HEK293 (cell line): ENCODE data around the gene BDH1.

Experiments
- CTCF ChIA-PET: fragments of 350-600 bp; formaldehyde crosslinking; extraction: SDS; loops from one replicate; lab custom pipeline; 2021; ENCODE audit warnings: antibody characterized with exemption; lab: Yijun Ruan, JAX
- POLR2A ChIA-PET: fragments of 300-600 bp; formaldehyde crosslinking; extraction: SDS; loops from one replicate; lab custom pipeline; 2020; ENCODE audit warnings: antibody characterized with exemption, inconsistent platforms; lab: Yijun Ruan, JAX
- H3K27ac ChIP-seq: fragments of 200-500 bp; sonication (Bioruptor generic); 2 replicates; pipeline ENCODE4 v1.5.1; 2014; ENCODE audit warnings: low read depth, low read length, control low read depth, inconsistent platforms; ENCODE audit errors: extremely low read depth
- H3K36me3 ChIP-seq, 2 experiments: fragments of 200-500 bp in 1 of 2; sonication (Bioruptor generic) in 1 of 2; 1 replicate in 1 of 2; 2 replicates in 1 of 2; pipeline ENCODE4 v1.5.1; 2014 to 2017; ENCODE audit warnings: inconsistent platforms in 2 of 2, low read length in 2 of 2; ENCODE audit not compliant: control insufficient read depth in 2 of 2, insufficient read depth in 1 of 2
- H3K4me1 ChIP-seq: fragments of 200-500 bp; sonication (Bioruptor generic); 2 replicates; pipeline ENCODE4 v1.5.1; 2014; ENCODE audit warnings: mild to moderate bottlenecking, low read length, inconsistent platforms; ENCODE audit not compliant: control insufficient read depth, insufficient read depth
- H3K4me3 ChIP-seq: 2 replicates; pipeline ENCODE4 v1.5.1; 2011; ENCODE audit warnings: low read depth, mild to moderate bottlenecking, control low read depth, low read length, moderate library complexity
- H3K9me3 ChIP-seq: fragments of 200-500 bp; sonication (Bioruptor generic); 2 replicates; pipeline ENCODE4 v1.5.1; 2014; ENCODE audit warnings: low read depth, low read length, inconsistent platforms; ENCODE audit not compliant: control insufficient read depth, insufficient read depth
- GLIS1 ChIP-seq: fragments of 450-650 bp; formaldehyde crosslinking; IDR thresholded peaks from 2 replicates; pipeline ENCODE4 v1.5.1; 2016; ENCODE audit warnings: missing biosample characterization, missing genetic modification characterization
- HOXC10 ChIP-seq: sonication (generic); formaldehyde crosslinking; IDR thresholded peaks from 2 replicates; pipeline ENCODE4 v1.8.1; 2023; ENCODE audit warnings: mild to moderate bottlenecking, missing genetic modification reagents
- KLF7 ChIP-seq: fragments of 450-650 bp; formaldehyde crosslinking; IDR thresholded peaks from 2 replicates; pipeline ENCODE4 v1.5.1; 2016; ENCODE audit warnings: missing biosample characterization, missing genetic modification characterization, borderline replicate concordance
- PATZ1 ChIP-seq: fragments of 450-650 bp; formaldehyde crosslinking; IDR thresholded peaks from 2 replicates; pipeline ENCODE4 v1.5.1; 2016; ENCODE audit warnings: missing biosample characterization, missing genetic modification characterization
- SP2 ChIP-seq: fragments of 450-650 bp; formaldehyde crosslinking; IDR thresholded peaks from 2 replicates; pipeline ENCODE4 v1.5.1; 2016; ENCODE audit warnings: missing biosample characterization, missing genetic modification characterization
- WT1 ChIP-seq: fragments of 450-650 bp; formaldehyde crosslinking; IDR thresholded peaks from 2 replicates; pipeline ENCODE4 v1.5.1; 2016; ENCODE audit warnings: missing biosample characterization, missing genetic modification characterization
- ZBTB21 ChIP-seq: fragments of 450-650 bp; formaldehyde crosslinking; IDR thresholded peaks from 2 replicates; pipeline ENCODE4 v1.5.1; 2017; ENCODE audit warnings: missing biosample characterization, missing genetic modification characterization
- ZFP69B ChIP-seq: fragments of 450-650 bp; formaldehyde crosslinking; IDR thresholded peaks from 2 replicates; pipeline ENCODE4 v1.5.1; 2016; ENCODE audit warnings: missing biosample characterization, missing genetic modification characterization
- ZNF184 ChIP-seq: fragments of 450-650 bp; IDR thresholded peaks from 2 replicates; pipeline ENCODE4 v1.5.1; 2018; ENCODE audit warnings: missing biosample characterization, mild to moderate bottlenecking, missing genetic modification characterization
- ZNF19 ChIP-seq: fragments of 450-650 bp; formaldehyde crosslinking; IDR thresholded peaks from 2 replicates; pipeline ENCODE4; 2016; ENCODE audit warnings: missing biosample characterization, missing genetic modification characterization, low read depth
- ZNF362 ChIP-seq: fragments of 450-650 bp; formaldehyde crosslinking; IDR thresholded peaks from 2 replicates; pipeline ENCODE4 v1.5.1; 2016; ENCODE audit warnings: missing biosample characterization, missing genetic modification characterization
- ZNF530 ChIP-seq: fragments of 450-650 bp; formaldehyde crosslinking; IDR thresholded peaks from 2 replicates; pipeline ENCODE4 v1.5.1; 2016; ENCODE audit warnings: low read depth, missing biosample characterization, missing genetic modification characterization
- ZNF544 ChIP-seq: fragments of 450-650 bp; formaldehyde crosslinking; IDR thresholded peaks from 2 replicates; pipeline ENCODE4 v1.5.0; 2017; ENCODE audit warnings: missing biosample characterization, missing genetic modification characterization
- ZNF600 ChIP-seq: fragments of 450-650 bp; formaldehyde crosslinking; IDR thresholded peaks from 2 replicates; pipeline ENCODE4 v1.5.1; 2016; ENCODE audit warnings: missing biosample characterization, missing genetic modification characterization
- ZNF626 ChIP-seq: fragments of 450-650 bp; sonication (Bioruptor Pico); formaldehyde crosslinking; IDR thresholded peaks from 2 replicates; pipeline ENCODE4 v1.5.1; 2018; ENCODE audit warnings: missing biosample characterization, missing genetic modification characterization, inconsistent platforms
- ZSCAN4 ChIP-seq: fragments of 450-650 bp; formaldehyde crosslinking; IDR thresholded peaks from 2 replicates; pipeline ENCODE4 v1.5.1; 2017; ENCODE audit warnings: missing biosample characterization, missing genetic modification characterization
- ZSCAN5A ChIP-seq: fragments of 450-650 bp; formaldehyde crosslinking; IDR thresholded peaks from 2 replicates; pipeline ENCODE4 v1.5.1; 2016; ENCODE audit warnings: missing biosample characterization, missing genetic modification characterization
- TF ChIP-seq, protein P1 (sequence below): fragments of 450-650 bp; formaldehyde crosslinking; IDR thresholded peaks from 2 replicates; pipeline ENCODE4 v1.5.1; 2016; ENCODE audit warnings: missing biosample characterization, missing genetic modification characterization

Gene BDH1

GRCh38 chr3:197472151-197472550 lies 83.6 kb downstream of the BDH1 start:
- no peaks in the 10 kb centered on the region for H3K4me1 ChIP-seq
- POLR2A ChIA-PET, result no interaction called here
- CTCF ChIA-PET, result no interaction called here

More at GRCh38 chr3:197472151-197472550, 83.6 kb downstream of the BDH1 start:
- Histone ChIP-seq H3K27ac (no peak overlapping the region), H3K9me3 (no peaks in the 10 kb centered on the region), H3K36me3 (no peaks in the 10 kb centered on the region), H3K4me3 (no peak overlapping the region)
- no peak for TF ChIP-seq ZNF530 (tag by site-specific recombination)
- no peak for TF ChIP-seq ZSCAN5A (tag by site-specific recombination)
- no peak for TF ChIP-seq ZNF626
- no peak for TF ChIP-seq ZBTB21 (tag by site-specific recombination)
- no peak for TF ChIP-seq ZSCAN4
- TF ChIP-seq ZNF600 (tag by site-specific recombination), result no peak
- TF ChIP-seq ZNF362, result no peak
- TF ChIP-seq HOXC10 (CRISPR knock-in tag), result no peak
- TF ChIP-seq GLIS1 (tag by site-specific recombination), result no peak
- TF ChIP-seq, protein P1, sequence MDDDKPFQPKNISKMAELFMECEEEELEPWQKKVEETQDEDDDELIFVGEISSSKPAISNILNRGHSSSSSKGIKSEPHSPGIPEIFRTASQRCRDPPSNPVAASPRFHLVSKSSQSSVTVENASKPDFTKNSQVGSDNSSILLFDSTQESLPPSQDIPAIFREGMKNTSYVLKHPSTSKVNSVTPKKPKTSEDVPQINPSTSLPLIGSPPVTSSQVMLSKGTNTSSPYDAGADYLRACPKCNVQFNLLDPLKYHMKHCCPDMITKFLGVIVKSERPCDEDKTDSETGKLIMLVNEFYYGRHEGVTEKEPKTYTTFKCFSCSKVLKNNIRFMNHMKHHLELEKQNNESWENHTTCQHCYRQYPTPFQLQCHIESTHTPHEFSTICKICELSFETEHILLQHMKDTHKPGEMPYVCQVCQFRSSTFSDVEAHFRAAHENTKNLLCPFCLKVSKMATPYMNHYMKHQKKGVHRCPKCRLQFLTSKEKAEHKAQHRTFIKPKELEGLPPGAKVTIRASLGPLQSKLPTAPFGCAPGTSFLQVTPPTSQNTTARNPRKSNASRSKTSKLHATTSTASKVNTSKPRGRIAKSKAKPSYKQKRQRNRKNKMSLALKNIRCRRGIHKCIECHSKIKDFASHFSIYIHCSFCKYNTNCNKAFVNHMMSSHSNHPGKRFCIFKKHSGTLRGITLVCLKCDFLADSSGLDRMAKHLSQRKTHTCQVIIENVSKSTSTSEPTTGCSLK (tag by site-specific recombination), result no peak
- no peak for TF ChIP-seq ZFP69B (tag by site-specific recombination)
- TF ChIP-seq PATZ1 (tag by site-specific recombination), result no peak
- TF ChIP-seq SP2 (tag by site-specific recombination), result no peak
- no peak for TF ChIP-seq ZNF19 (tag by site-specific recombination)
- TF ChIP-seq KLF7, result no peak
- TF ChIP-seq ZNF184, result no peak
- TF ChIP-seq ZNF544 (tag by site-specific recombination), result no peak
- no peak for TF ChIP-seq WT1 (tag by site-specific recombination)
